HEK293 (cell line): ENCODE measurements around the gene URGCP.

Experiments used
- CTCF ChIA-PET: fragments of 350-600 bp; formaldehyde crosslinking; extraction: SDS; loops from one replicate; lab custom pipeline; 2021; ENCODE audit warnings: antibody characterized with exemption; lab: Yijun Ruan, JAX
- POLR2A ChIA-PET: fragments of 300-600 bp; formaldehyde crosslinking; extraction: SDS; loops from one replicate; lab custom pipeline; 2020; ENCODE audit warnings: antibody characterized with exemption, inconsistent platforms; lab: Yijun Ruan, JAX
- H3K27ac ChIP-seq: fragments of 200-500 bp; sonication (Bioruptor generic); 2 replicates; pipeline ENCODE4 v1.5.1; 2014; ENCODE audit warnings: low read depth, low read length, control low read depth, inconsistent platforms; ENCODE audit errors: extremely low read depth
- H3K36me3 ChIP-seq, 2 experiments: fragments of 200-500 bp in 1 of 2; sonication (Bioruptor generic) in 1 of 2; 1 replicate in 1 of 2; 2 replicates in 1 of 2; pipeline ENCODE4 v1.5.1; 2014 to 2017; ENCODE audit warnings: inconsistent platforms in 2 of 2, low read length in 2 of 2; ENCODE audit not compliant: control insufficient read depth in 2 of 2, insufficient read depth in 1 of 2
- H3K4me1 ChIP-seq: fragments of 200-500 bp; sonication (Bioruptor generic); 2 replicates; pipeline ENCODE4 v1.5.1; 2014; ENCODE audit warnings: mild to moderate bottlenecking, low read length, inconsistent platforms; ENCODE audit not compliant: control insufficient read depth, insufficient read depth
- H3K4me3 ChIP-seq: 2 replicates; pipeline ENCODE4 v1.5.1; 2011; ENCODE audit warnings: low read depth, mild to moderate bottlenecking, control low read depth, low read length, moderate library complexity
- H3K9me3 ChIP-seq: fragments of 200-500 bp; sonication (Bioruptor generic); 2 replicates; pipeline ENCODE4 v1.5.1; 2014; ENCODE audit warnings: low read depth, low read length, inconsistent platforms; ENCODE audit not compliant: control insufficient read depth, insufficient read depth
- BCL11A ChIP-seq: fragments of 450-650 bp; formaldehyde crosslinking; IDR thresholded peaks from 2 replicates; pipeline ENCODE4 v1.5.1; 2016; ENCODE audit warnings: low read depth, missing biosample characterization, missing genetic modification characterization
- BCL11B ChIP-seq: fragments of 450-650 bp; formaldehyde crosslinking; IDR thresholded peaks from 2 replicates; pipeline ENCODE4 v1.5.1; 2016; ENCODE audit warnings: low read depth, missing biosample characterization, missing genetic modification characterization
- GLI2 ChIP-seq: fragments of 450-650 bp; formaldehyde crosslinking; IDR thresholded peaks from 2 replicates; pipeline ENCODE4; 2017; ENCODE audit warnings: missing biosample characterization, missing genetic modification characterization, low read depth, borderline replicate concordance
- HOXD13 ChIP-seq: sonication (generic); formaldehyde crosslinking; IDR thresholded peaks from 2 replicates; pipeline ENCODE4 v1.8.0; 2022; ENCODE audit warnings: missing genetic modification reagents, borderline replicate concordance
- KLF1 ChIP-seq: fragments of 450-650 bp; formaldehyde crosslinking; IDR thresholded peaks from 2 replicates; pipeline ENCODE4 v1.5.1; 2016; ENCODE audit warnings: missing biosample characterization, missing genetic modification characterization
- KLF16 ChIP-seq: fragments of 450-650 bp; formaldehyde crosslinking; IDR thresholded peaks from 2 replicates; pipeline ENCODE4 v1.5.1; 2017; ENCODE audit warnings: missing biosample characterization, missing genetic modification characterization
- SCRT2 ChIP-seq: fragments of 450-650 bp; formaldehyde crosslinking; IDR thresholded peaks from 2 replicates; pipeline ENCODE4 v1.5.1; 2016; ENCODE audit warnings: missing biosample characterization, missing genetic modification characterization
- TRIM28 ChIP-seq: IDR thresholded peaks from 2 replicates; pipeline ENCODE4 v1.6.1; 2011; ENCODE audit warnings: low read length, control low read depth, borderline replicate concordance
- YY1 ChIP-seq: fragments of 450-650 bp; formaldehyde crosslinking; IDR thresholded peaks from 2 replicates; pipeline ENCODE4 v1.5.1; 2018; ENCODE audit warnings: missing biosample characterization, missing genetic modification characterization
- ZBTB8A ChIP-seq: fragments of 450-650 bp; formaldehyde crosslinking; IDR thresholded peaks from 2 replicates; pipeline ENCODE4 v1.5.1; 2016; ENCODE audit warnings: missing biosample characterization, missing genetic modification characterization
- ZNF10 ChIP-seq: fragments of 450-650 bp; formaldehyde crosslinking; IDR thresholded peaks from 2 replicates; pipeline ENCODE4 v1.5.1; 2017; ENCODE audit warnings: missing biosample characterization, missing genetic modification characterization
- ZNF121 ChIP-seq: fragments of 450-650 bp; formaldehyde crosslinking; IDR thresholded peaks from 2 replicates; pipeline ENCODE4 v1.5.1; 2016; ENCODE audit warnings: missing biosample characterization, missing genetic modification characterization
- ZNF155 ChIP-seq: fragments of 450-650 bp; formaldehyde crosslinking; IDR thresholded peaks from 2 replicates; pipeline ENCODE4 v1.5.1; 2016; ENCODE audit warnings: missing biosample characterization, missing genetic modification characterization
- ZNF239 ChIP-seq: fragments of 450-650 bp; formaldehyde crosslinking; IDR thresholded peaks from 2 replicates; pipeline ENCODE4 v1.5.1; 2016; ENCODE audit warnings: missing biosample characterization, missing genetic modification characterization
- ZNF266 ChIP-seq: fragments of 450-650 bp; formaldehyde crosslinking; IDR thresholded peaks from 2 replicates; pipeline ENCODE4 v1.5.1; 2016; ENCODE audit warnings: missing biosample characterization, missing genetic modification characterization, low read depth
- ZNF341 ChIP-seq: fragments of 450-650 bp; formaldehyde crosslinking; IDR thresholded peaks from 2 replicates; pipeline ENCODE4; 2016; ENCODE audit warnings: low read depth, missing biosample characterization, missing genetic modification characterization
- ZNF48 ChIP-seq: fragments of 450-650 bp; formaldehyde crosslinking; IDR thresholded peaks from 2 replicates; pipeline ENCODE4 v1.5.1; 2016; ENCODE audit warnings: missing biosample characterization, missing genetic modification characterization
- ZNF529 ChIP-seq: fragments of 450-650 bp; formaldehyde crosslinking; IDR thresholded peaks from 2 replicates; pipeline ENCODE4 v1.5.1; 2017; ENCODE audit warnings: missing genetic modification characterization, missing biosample characterization; ENCODE audit not compliant: insufficient replicate concordance
- ZNF544 ChIP-seq: fragments of 450-650 bp; formaldehyde crosslinking; IDR thresholded peaks from 2 replicates; pipeline ENCODE4 v1.5.0; 2017; ENCODE audit warnings: missing biosample characterization, missing genetic modification characterization
- ZNF623 ChIP-seq: fragments of 450-650 bp; formaldehyde crosslinking; IDR thresholded peaks from 2 replicates; pipeline ENCODE4 v1.5.1; 2016; ENCODE audit warnings: missing biosample characterization, missing genetic modification characterization
- ZNF701 ChIP-seq: fragments of 450-650 bp; formaldehyde crosslinking; IDR thresholded peaks from 2 replicates; pipeline ENCODE4 v1.5.1; 2016; ENCODE audit warnings: missing biosample characterization, missing genetic modification characterization
- ZXDB ChIP-seq: fragments of 450-650 bp; formaldehyde crosslinking; IDR thresholded peaks from 2 replicates; pipeline ENCODE4 v1.5.1; 2016; ENCODE audit warnings: missing biosample characterization, missing genetic modification characterization
- TF ChIP-seq, protein P1 (sequence below): fragments of 450-650 bp; formaldehyde crosslinking; IDR thresholded peaks from 2 replicates; pipeline ENCODE4 v1.5.1; 2017; ENCODE audit warnings: missing biosample characterization, missing genetic modification characterization
- TF ChIP-seq, protein P2 (sequence below): fragments of 450-650 bp; IDR thresholded peaks from 2 replicates; pipeline ENCODE4 v1.5.1; 2018; ENCODE audit warnings: missing biosample characterization, missing genetic modification characterization
- TF ChIP-seq, protein P3 (sequence below): fragments of 450-650 bp; formaldehyde crosslinking; IDR thresholded peaks from 2 replicates; pipeline ENCODE4 v1.5.1; 2016; ENCODE audit warnings: missing biosample characterization, missing genetic modification characterization
- TF ChIP-seq, protein P4 (sequence below): fragments of 450-650 bp; formaldehyde crosslinking; IDR thresholded peaks from 2 replicates; pipeline ENCODE4 v1.5.1; 2016; ENCODE audit warnings: missing biosample characterization, missing genetic modification characterization
- TF ChIP-seq, protein P5 (sequence below): fragments of 450-650 bp; formaldehyde crosslinking; IDR thresholded peaks from 2 replicates; pipeline ENCODE4 v1.5.1; 2016; ENCODE audit warnings: missing biosample characterization, missing genetic modification characterization

The URGCP gene

DNA sequence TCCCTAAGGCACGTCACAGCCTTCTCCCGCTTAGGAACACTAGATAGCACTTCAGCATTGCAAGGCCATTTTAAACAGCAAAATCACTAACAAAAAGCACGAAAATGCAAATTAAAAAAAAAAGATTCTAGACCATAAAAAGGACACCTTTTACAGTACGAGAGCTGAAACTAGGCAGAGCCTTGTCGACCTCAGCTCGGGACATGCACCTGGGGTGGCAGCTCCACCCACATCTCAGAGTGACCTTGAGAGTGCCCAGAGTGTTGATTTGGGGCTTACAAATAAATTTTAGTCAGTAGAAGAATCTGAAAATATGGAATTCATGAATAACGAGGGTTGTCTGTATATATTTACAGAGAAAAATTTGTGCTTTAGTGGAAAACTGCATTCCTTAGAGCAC, 38.2 kb downstream of the URGCP start:
- Histone ChIP-seq H3K36me3 (peaks cover 17 to 25% of the 10 kb centered on the region in 2 experiments), H3K4me1 (peaks cover 3% of the 10 kb centered on the region; the same call in 1 of the 2 replicates), H3K4me3 (peak overlapping the region; percentile 98), H3K27ac (no peak overlapping the region), H3K9me3 (no peaks in the 10 kb centered on the region)
- POLR2A ChIA-PET: interaction anchor here (1.0 kb wide), 1 partner anchor 285 kb away, joined by 5 read pairs; the partner anchor contains the start of gene STK17A
- CTCF ChIA-PET: no interaction called here
- no peak for TF ChIP-seq ZXDB (tag by site-specific recombination)
- TF ChIP-seq, protein P1, sequence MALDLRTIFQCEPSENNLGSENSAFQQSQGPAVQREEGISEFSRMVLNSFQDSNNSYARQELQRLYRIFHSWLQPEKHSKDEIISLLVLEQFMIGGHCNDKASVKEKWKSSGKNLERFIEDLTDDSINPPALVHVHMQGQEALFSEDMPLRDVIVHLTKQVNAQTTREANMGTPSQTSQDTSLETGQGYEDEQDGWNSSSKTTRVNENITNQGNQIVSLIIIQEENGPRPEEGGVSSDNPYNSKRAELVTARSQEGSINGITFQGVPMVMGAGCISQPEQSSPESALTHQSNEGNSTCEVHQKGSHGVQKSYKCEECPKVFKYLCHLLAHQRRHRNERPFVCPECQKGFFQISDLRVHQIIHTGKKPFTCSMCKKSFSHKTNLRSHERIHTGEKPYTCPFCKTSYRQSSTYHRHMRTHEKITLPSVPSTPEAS: no peak
- no peak for TF ChIP-seq KLF1
- TF ChIP-seq, protein P2, sequence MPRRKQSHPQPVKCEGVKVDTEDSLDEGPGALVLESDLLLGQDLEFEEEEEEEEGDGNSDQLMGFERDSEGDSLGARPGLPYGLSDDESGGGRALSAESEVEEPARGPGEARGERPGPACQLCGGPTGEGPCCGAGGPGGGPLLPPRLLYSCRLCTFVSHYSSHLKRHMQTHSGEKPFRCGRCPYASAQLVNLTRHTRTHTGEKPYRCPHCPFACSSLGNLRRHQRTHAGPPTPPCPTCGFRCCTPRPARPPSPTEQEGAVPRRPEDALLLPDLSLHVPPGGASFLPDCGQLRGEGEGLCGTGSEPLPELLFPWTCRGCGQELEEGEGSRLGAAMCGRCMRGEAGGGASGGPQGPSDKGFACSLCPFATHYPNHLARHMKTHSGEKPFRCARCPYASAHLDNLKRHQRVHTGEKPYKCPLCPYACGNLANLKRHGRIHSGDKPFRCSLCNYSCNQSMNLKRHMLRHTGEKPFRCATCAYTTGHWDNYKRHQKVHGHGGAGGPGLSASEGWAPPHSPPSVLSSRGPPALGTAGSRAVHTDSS (tag by site-specific recombination): no peak
- no peak for TF ChIP-seq ZNF239 (tag by site-specific recombination)
- TF ChIP-seq, protein P3, sequence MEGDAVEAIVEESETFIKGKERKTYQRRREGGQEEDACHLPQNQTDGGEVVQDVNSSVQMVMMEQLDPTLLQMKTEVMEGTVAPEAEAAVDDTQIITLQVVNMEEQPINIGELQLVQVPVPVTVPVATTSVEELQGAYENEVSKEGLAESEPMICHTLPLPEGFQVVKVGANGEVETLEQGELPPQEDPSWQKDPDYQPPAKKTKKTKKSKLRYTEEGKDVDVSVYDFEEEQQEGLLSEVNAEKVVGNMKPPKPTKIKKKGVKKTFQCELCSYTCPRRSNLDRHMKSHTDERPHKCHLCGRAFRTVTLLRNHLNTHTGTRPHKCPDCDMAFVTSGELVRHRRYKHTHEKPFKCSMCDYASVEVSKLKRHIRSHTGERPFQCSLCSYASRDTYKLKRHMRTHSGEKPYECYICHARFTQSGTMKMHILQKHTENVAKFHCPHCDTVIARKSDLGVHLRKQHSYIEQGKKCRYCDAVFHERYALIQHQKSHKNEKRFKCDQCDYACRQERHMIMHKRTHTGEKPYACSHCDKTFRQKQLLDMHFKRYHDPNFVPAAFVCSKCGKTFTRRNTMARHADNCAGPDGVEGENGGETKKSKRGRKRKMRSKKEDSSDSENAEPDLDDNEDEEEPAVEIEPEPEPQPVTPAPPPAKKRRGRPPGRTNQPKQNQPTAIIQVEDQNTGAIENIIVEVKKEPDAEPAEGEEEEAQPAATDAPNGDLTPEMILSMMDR (tag by site-specific recombination): no peak
- no peak for TF ChIP-seq ZNF701 (tag by site-specific recombination)
- TF ChIP-seq ZNF341 (tag by site-specific recombination): no peak
- TF ChIP-seq ZNF266 (tag by site-specific recombination): no peak
- TF ChIP-seq, protein P4, sequence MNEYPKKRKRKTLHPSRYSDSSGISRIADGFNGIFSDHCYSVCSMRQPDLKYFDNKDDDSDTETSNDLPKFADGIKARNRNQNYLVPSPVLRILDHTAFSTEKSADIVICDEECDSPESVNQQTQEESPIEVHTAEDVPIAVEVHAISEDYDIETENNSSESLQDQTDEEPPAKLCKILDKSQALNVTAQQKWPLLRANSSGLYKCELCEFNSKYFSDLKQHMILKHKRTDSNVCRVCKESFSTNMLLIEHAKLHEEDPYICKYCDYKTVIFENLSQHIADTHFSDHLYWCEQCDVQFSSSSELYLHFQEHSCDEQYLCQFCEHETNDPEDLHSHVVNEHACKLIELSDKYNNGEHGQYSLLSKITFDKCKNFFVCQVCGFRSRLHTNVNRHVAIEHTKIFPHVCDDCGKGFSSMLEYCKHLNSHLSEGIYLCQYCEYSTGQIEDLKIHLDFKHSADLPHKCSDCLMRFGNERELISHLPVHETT (tag by site-specific recombination): no peak
- TF ChIP-seq ZNF155: no peak
- no peak for TF ChIP-seq SCRT2
- no peak for TF ChIP-seq ZNF10 (tag by site-specific recombination)
- TF ChIP-seq ZBTB8A (tag by site-specific recombination): no peak
- no peak for TF ChIP-seq GLI2 (tag by site-specific recombination)

DNA sequence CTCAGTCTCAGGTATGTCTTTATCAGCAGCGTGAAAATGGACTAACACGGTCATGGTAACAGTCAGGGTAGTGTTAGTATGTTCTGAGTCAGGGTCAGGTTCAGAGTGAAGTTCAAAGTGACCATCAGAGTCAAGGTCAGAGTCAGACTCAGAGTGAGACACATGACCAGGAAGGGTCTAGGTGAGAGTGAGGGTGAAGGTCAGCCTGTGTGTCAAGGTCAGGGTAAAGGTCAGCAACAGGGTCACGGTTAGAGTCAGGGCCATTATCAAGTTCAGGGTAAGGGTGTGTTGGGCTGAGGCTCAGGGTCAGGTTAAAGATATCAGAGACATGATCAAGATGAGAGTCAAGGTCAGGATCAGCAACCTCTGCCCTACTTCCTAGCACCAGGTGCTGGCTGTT, 41.1 kb downstream of the URGCP start:
- Histone ChIP-seq H3K36me3 (peaks cover 17 to 25% of the 10 kb centered on the region in 2 experiments), H3K4me3 (no peak overlapping the region), H3K4me1 (peaks cover 3% of the 10 kb centered on the region; the same call in 1 of the 2 replicates), H3K27ac (no peak overlapping the region), H3K9me3 (no peaks in the 10 kb centered on the region)
- ChIA-PET CTCF (interaction anchor here (0.6 to 1.2 kb wide), 2 partner anchors 26 to 53 kb away, joined by 3 to 5 read pairs; no protein-coding TSS in a partner anchor), POLR2A (no interaction called here)
- TF ChIP-seq BCL11B (tag by site-specific recombination) (peak; percentile 88), ZNF121 (tag by site-specific recombination) (no peak)

DNA sequence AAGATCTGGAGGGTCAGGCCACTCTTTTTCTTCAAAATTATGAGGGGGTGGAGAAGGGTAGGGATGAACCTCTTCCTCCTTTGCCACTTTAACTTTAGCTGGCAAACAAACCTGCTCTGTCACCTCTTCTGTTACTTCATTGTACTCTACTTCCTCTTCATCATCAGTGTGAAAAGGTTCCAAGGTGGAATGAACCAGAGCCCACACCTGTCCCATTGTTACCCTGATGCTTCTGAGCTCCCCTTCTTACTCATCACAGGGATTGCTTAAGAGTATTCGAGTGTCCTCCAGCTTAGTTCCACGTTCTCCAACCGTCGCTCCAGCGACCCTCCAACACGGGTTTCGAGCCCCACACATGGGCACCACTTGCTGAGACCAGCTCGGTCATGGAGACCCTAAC, 42.3 kb downstream of the URGCP start:
- Histone ChIP-seq H3K27ac (no peak overlapping the region), H3K36me3 (peaks cover 17 to 25% of the 10 kb centered on the region in 2 experiments), H3K4me3 (no peak overlapping the region), H3K4me1 (no peaks in the 10 kb centered on the region), H3K9me3 (no peaks in the 10 kb centered on the region)
- POLR2A ChIA-PET: no interaction called here
- CTCF ChIA-PET: interaction anchor here (1.2 kb wide), 1 partner anchor 25 kb away, joined by 5 read pairs; no protein-coding TSS in a partner anchor
- TF ChIP-seq TRIM28: no peak
- no peak for TF ChIP-seq ZNF623 (tag by site-specific recombination)
- no peak for TF ChIP-seq YY1
- no peak for TF ChIP-seq ZNF529 (tag by site-specific recombination)
- TF ChIP-seq ZNF48: no peak
- no peak for TF ChIP-seq BCL11A (tag by site-specific recombination)
- no peak for TF ChIP-seq KLF16 (tag by site-specific recombination)
- no peak for TF ChIP-seq ZNF544
- no peak for TF ChIP-seq HOXD13 (CRISPR knock-in tag)
- TF ChIP-seq, protein P5, sequence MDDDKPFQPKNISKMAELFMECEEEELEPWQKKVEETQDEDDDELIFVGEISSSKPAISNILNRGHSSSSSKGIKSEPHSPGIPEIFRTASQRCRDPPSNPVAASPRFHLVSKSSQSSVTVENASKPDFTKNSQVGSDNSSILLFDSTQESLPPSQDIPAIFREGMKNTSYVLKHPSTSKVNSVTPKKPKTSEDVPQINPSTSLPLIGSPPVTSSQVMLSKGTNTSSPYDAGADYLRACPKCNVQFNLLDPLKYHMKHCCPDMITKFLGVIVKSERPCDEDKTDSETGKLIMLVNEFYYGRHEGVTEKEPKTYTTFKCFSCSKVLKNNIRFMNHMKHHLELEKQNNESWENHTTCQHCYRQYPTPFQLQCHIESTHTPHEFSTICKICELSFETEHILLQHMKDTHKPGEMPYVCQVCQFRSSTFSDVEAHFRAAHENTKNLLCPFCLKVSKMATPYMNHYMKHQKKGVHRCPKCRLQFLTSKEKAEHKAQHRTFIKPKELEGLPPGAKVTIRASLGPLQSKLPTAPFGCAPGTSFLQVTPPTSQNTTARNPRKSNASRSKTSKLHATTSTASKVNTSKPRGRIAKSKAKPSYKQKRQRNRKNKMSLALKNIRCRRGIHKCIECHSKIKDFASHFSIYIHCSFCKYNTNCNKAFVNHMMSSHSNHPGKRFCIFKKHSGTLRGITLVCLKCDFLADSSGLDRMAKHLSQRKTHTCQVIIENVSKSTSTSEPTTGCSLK (tag by site-specific recombination): no peak
